HG02885 (cell line): ENCODE measurements around the gene PTPRE.

Experiments used
- ATAC-seq: cut with Tn5 transposase; IDR thresholded peaks from one replicate; pipeline ENCODE4 v1.9.1; 2021; ENCODE audit warnings: mild to moderate bottlenecking; ENCODE audit not compliant: unreplicated experiment, poor library complexity

The PTPRE gene

GRCh38 chr10:127947211-127947610 lies 40.3 kb downstream of the PTPRE start:
- no peak for ATAC-seq

- ATAC-seq = no peak
These were observed 41.9 kb downstream of the PTPRE start for GRCh38 chr10:127948791-127949190.

- ATAC-seq = no peak
These were observed 42.9 kb downstream of the PTPRE start for GRCh38 chr10:127949831-127950230.

- ATAC-seq = no peak
These were observed 45.1 kb downstream of the PTPRE start for GRCh38 chr10:127951861-127952574.

DNA sequence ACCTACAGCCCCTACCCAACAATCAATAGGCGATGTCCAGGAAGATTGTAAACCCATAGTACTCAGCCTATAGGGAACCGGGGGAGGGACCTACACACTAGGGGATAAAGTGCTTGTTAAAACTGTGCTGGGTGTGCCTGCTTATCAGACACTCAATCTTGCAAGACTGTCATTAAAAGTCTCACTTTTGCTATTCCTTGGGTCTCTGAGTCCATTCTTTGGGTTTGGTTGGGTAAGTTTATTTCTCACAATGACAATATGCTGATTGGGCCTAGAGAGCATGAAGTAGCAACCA lies 45.6 kb downstream of the PTPRE start:
- ATAC-seq = no peak

GRCh38 chr10:127952918-127953317 lies 46.0 kb downstream of the PTPRE start:
- ATAC-seq = no peak

GRCh38 chr10:127953876-127954275 lies 47.0 kb downstream of the PTPRE start:
- ATAC-seq = no peak

GRCh38 chr10:127959428-127959827 lies 52.5 kb downstream of the PTPRE start:
- no peak for ATAC-seq

GRCh38 chr10:127961071-127961470 lies 54.2 kb downstream of the PTPRE start:
- ATAC-seq = no peak

- no peak for ATAC-seq
These were observed 55.3 kb downstream of the PTPRE start for GRCh38 chr10:127962205-127962604.

- ATAC-seq = no peak
These were observed 56.2 kb downstream of the PTPRE start for GRCh38 chr10:127963136-127963535.

- ATAC-seq = no peak
These were observed 57.7 kb downstream of the PTPRE start for GRCh38 chr10:127964621-127965020.

DNA sequence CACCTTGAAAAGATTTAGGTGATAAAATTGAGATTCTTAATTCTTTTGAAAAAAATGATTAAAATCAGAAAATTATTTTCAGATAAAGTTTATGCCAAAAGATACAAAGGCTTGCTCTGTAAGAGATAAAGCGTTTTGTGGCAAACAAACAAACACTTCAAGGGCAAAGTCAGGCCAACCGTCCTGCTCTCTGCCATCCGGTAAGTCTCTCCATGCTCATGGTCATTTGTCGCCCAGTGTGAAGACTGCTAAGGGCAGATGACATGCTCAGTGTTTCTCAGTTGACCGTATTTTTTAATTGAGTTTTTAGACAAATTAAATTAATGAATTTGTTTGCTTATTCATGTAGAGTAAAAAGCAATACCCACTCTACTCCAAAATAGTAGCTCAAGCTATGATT lies 60.0 kb downstream of the PTPRE start:
- no peak for ATAC-seq

DNA sequence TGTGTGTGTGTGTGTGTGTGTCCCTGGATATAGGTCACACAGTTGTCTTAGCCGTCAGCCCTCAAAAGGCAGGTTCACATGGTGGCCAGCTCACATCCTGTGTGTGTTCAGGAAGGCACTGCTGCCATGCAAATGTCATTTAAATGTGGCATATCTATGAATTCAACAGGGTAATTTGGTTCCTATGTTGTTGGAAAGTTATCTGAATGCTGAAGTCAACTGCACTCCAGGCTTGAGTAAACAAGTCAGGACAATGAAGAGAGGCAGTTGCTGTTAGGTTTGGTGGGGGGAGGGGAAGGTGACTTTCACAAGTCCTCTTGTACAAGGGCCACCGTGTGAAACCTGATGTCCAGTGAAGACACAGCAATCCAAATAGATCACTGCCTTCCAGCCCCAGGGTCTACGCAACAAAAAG lies 61.1 kb downstream of the PTPRE start:
- no peak for ATAC-seq

GRCh38 chr10:127968659-127969058 lies 61.8 kb downstream of the PTPRE start:
- no peak for ATAC-seq

GRCh38 chr10:127971101-127971946 lies 64.4 kb downstream of the PTPRE start:
- ATAC-seq = no peak

DNA sequence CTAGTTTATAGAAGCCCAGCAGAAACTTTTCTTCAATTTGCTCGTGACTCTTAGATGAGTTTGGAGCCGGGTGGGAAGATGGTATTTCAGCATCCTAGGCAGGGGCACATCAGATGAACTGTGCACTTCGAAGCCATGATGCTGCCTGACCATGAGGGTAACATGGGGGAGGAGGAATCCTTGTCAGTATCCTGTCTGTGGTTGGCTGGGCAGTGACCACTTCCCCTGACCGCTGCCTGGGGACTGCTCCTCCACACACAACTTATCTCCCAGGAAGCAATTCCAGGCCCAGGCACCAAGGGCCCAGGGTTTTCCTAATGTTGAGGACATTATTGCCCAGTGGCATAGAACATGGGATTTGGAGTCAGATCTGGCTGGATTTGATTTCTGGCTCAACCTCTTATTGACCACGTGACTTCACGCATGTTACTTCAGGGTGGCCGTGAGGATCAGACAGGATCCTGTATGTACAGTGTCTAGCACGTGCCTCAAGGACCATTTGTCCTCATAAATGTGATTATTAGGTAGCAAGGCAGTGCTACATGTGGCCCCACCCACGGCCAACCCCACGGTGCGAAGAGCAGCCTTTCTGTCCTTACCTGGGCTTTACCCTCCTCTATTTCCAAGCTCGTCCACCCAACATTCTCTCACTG lies 65.2 kb downstream of the PTPRE start:
- no peak for ATAC-seq

GRCh38 chr10:127972751-127973357 lies 66.0 kb downstream of the PTPRE start:
- no peak for ATAC-seq

- ATAC-seq = no peak
These were observed 66.9 kb downstream of the PTPRE start for GRCh38 chr10:127973791-127974311.

- ATAC-seq = no peak
These were observed 68.0 kb downstream of the PTPRE start for GRCh38 chr10:127974911-127975310.

DNA sequence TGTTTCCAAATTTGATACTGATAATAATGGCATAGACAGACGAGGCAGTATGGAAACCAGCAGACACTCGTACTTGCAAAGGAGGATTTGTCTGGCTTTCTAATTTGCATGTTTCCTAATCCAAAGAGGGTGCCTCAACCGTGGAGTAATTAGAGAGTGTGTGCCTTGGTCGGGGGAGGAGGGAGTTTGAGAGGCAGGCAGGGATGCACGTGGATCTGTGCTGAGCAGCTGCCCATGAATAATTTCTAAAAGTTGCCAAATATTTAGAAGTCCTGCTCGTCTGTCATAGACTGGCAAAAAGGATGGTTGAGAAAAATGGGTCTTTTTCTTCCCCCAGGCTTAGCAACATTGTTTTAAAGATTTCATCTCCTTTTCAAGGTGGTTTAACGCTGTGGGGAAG lies 69.4 kb downstream of the PTPRE start:
- no peak for ATAC-seq
